HepG2 (cell line): Measurements from ENCODE around the gene PRIMA1. TPM values are rescaled to one million over a fixed set of nuclear protein-coding genes. Genes with fewer than 3 reads are reported as not detected.

Experiments
- ATAC-seq: fragments of 200-7000 bp; cut with Tn5 transposase; 3 replicates; pipeline ENCODE4 v1.9.1; 2020; ENCODE audit warnings: mild to moderate bottlenecking, moderate library complexity
- BruUV-seq: library from RNA; stranded (reverse); fragments of 400-500 nt; replicated peaks from 2 replicates; lab custom pipeline; 2021; lab: Mats Ljungman, UMichigan
- CTCF ChIA-PET: fragments of 300-600 bp; formaldehyde crosslinking; extraction: SDS; loops from one replicate; lab custom pipeline; 2021; ENCODE audit warnings: low total read pairs, inconsistent platforms, low intra/inter-chr PET ratio; lab: Yijun Ruan, JAX
- POLR2A ChIA-PET: fragments of 350-600 bp; sonication (Branson Sonifier 250); formaldehyde crosslinking; loops from one replicate; lab custom pipeline; 2020; ENCODE audit warnings: antibody characterized with exemption, inconsistent platforms; lab: Yijun Ruan, JAX
- DNase-seq: peaks from one replicate; pipeline ENCODE4 v3.0.0-alpha.2; 2015; ENCODE audit warnings: low spot score
- FAIRE-seq: peaks from 3 replicates; lab custom pipeline; 2011; peaks lifted over from hg19 to GRCh38; lab: Jason Lieb, UNC
- H2AFZ ChIP-seq: one replicate; pipeline ENCODE4 v1.6.1; 2011; ENCODE audit warnings: low read length, inconsistent platforms
- H3K27ac ChIP-seq: fragments of 300-600 bp; 3 replicates; pipeline ENCODE4 v1.8.0; 2011; ENCODE audit warnings: mixed run types, mild to moderate bottlenecking, mixed read lengths, low read length, inconsistent platforms; ENCODE audit not compliant: insufficient read depth; ENCODE audit errors: extremely low read length
- H3K27me3 ChIP-seq, 2 experiments: fragments of 200-600 bp in 1 of 2; 2 replicates in 1 of 2; 3 replicates in 1 of 2; pipeline versions ENCODE4 v1.6.0 to v1.8.0; 2011; ENCODE audit warnings: low read length in 2 of 2, mild to moderate bottlenecking in 2 of 2, moderate library complexity in 2 of 2, inconsistent platforms in 1 of 2; ENCODE audit not compliant: insufficient read depth in 2 of 2, control insufficient read depth in 1 of 2
- H3K36me3 ChIP-seq, 2 experiments: fragments of 200-600 bp in 1 of 2; replicated peaks in 1 of 2; 2 replicates in 1 of 2; 3 replicates in 1 of 2; pipeline versions ENCODE4 v1.5.1 to v1.8.0; 2011; ENCODE audit warnings: low read length in 2 of 2, inconsistent platforms in 1 of 2; ENCODE audit not compliant: insufficient read depth in 2 of 2, control insufficient read depth in 1 of 2
- H3K4me1 ChIP-seq: 2 replicates; pipeline ENCODE4 v1.5.1; 2012; ENCODE audit warnings: low read length, inconsistent platforms; ENCODE audit not compliant: insufficient read depth
- H3K4me2 ChIP-seq: 2 replicates; pipeline ENCODE4 v1.6.0; 2011; ENCODE audit warnings: low read depth, low read length, inconsistent platforms
- H3K4me3 ChIP-seq, 3 experiments: fragments of 200-600 bp in 1 of 3; sonication (generic), shearing (Covaris generic) in 1 of 3; replicated peaks in 1 of 3; 2 replicates each; pipeline ENCODE4 v1.5.1; 2011 to 2016; ENCODE audit warnings: low read length in 3 of 3, inconsistent platforms in 2 of 3, low read depth in 2 of 3, mild to moderate bottlenecking in 2 of 3, control low read depth in 1 of 3, mixed read lengths in 1 of 3; ENCODE audit not compliant: insufficient read depth in 1 of 3
- H3K79me2 ChIP-seq: one replicate; pipeline ENCODE4 v1.6.1; 2011; ENCODE audit warnings: low read length, inconsistent platforms; ENCODE audit not compliant: insufficient read depth
- H3K9ac ChIP-seq: 2 replicates; pipeline ENCODE4 v1.6.0; 2011; ENCODE audit warnings: mild to moderate bottlenecking, low read depth, low read length, inconsistent platforms; ENCODE audit not compliant: insufficient read depth
- H3K9me3 ChIP-seq: 2 replicates; pipeline ENCODE4 v1.5.1; 2012; ENCODE audit warnings: mild to moderate bottlenecking, low read length
- H4K20me1 ChIP-seq: 2 replicates; pipeline ENCODE4 v1.6.0; 2011; ENCODE audit warnings: inconsistent platforms, mild to moderate bottlenecking, low read length, moderate library complexity; ENCODE audit not compliant: insufficient read depth
- ARNT2 ChIP-seq: sonication (generic); formaldehyde crosslinking; IDR thresholded peaks from 2 replicates; pipeline ENCODE4 v1.8.0; 2022; ENCODE audit warnings: mild to moderate bottlenecking, low read depth, missing genetic modification reagents, moderate library complexity
- ATF7 ChIP-seq, 2 experiments: fragments of 450-650 bp in 1 of 2; sonication (generic) in 1 of 2; formaldehyde crosslinking in 1 of 2; IDR thresholded peaks; 2 replicates each; pipeline versions ENCODE4 v1.4.0 to v1.6.1; 2016 to 2020; ENCODE audit warnings: antibody characterized with exemption in 1 of 2, mild to moderate bottlenecking in 1 of 2, missing genetic modification reagents in 1 of 2
- ATF7-NPFF ChIP-seq: sonication (generic); formaldehyde crosslinking; IDR thresholded peaks from 2 replicates; pipeline ENCODE4 v1.8.1; 2023; ENCODE audit warnings: mild to moderate bottlenecking, low read depth, missing genetic modification reagents, moderate library complexity
- KDM1A ChIP-seq: IDR thresholded peaks from 2 replicates; pipeline ENCODE4 v1.6.1; 2016; ENCODE audit warnings: missing compliant biosample characterization
- MTF2 ChIP-seq: sonication (generic); formaldehyde crosslinking; IDR thresholded peaks from 2 replicates; pipeline ENCODE4 v1.5.0; 2020; ENCODE audit warnings: missing genetic modification reagents, borderline replicate concordance
- NR2F1 ChIP-seq, 2 experiments: fragments of 450-650 bp in 1 of 2; formaldehyde crosslinking in 1 of 2; IDR thresholded peaks; 2 replicates each; pipeline versions ENCODE4 v1.5.0 to v1.6.1; 2016 to 2020; ENCODE audit warnings: mild to moderate bottlenecking in 1 of 2, missing compliant biosample characterization in 1 of 2, missing genetic modification reagents in 1 of 2, moderate library complexity in 1 of 2
- ONECUT2 ChIP-seq: sonication (generic); formaldehyde crosslinking; IDR thresholded peaks from 2 replicates; pipeline ENCODE4 v1.4.0; 2020; ENCODE audit warnings: missing genetic modification reagents
- PATZ1 ChIP-seq: sonication (generic); formaldehyde crosslinking; IDR thresholded peaks from 2 replicates; pipeline ENCODE4 v1.4.0; 2020; ENCODE audit warnings: missing genetic modification reagents
- RARG ChIP-seq: sonication (generic); formaldehyde crosslinking; IDR thresholded peaks from 2 replicates; pipeline ENCODE4 v1.4.0; 2020; ENCODE audit warnings: low read depth, mild to moderate bottlenecking, missing genetic modification reagents
- RXRA ChIP-seq: sonication (generic); formaldehyde crosslinking; IDR thresholded peaks from 2 replicates; pipeline ENCODE4 v1.5.1; 2020; ENCODE audit warnings: missing genetic modification reagents
- STAG1 ChIP-seq: sonication (generic); formaldehyde crosslinking; IDR thresholded peaks from 2 replicates; pipeline ENCODE4 v1.4.0; 2020; ENCODE audit warnings: missing genetic modification reagents
- THAP9 ChIP-seq: sonication (generic); formaldehyde crosslinking; IDR thresholded peaks from 2 replicates; pipeline ENCODE4; 2020; ENCODE audit warnings: missing genetic modification reagents, mild to moderate bottlenecking, borderline replicate concordance
- ZBTB7B ChIP-seq: sonication (generic); formaldehyde crosslinking; IDR thresholded peaks from 2 replicates; pipeline ENCODE4 v1.4.0; 2020; ENCODE audit warnings: missing genetic modification reagents
- ZNF530 ChIP-seq: sonication (generic); formaldehyde crosslinking; IDR thresholded peaks from 2 replicates; pipeline ENCODE4 v1.5.0; 2020; ENCODE audit warnings: low read depth, mild to moderate bottlenecking, missing genetic modification reagents
- ZNF543 ChIP-seq: sonication (generic); formaldehyde crosslinking; IDR thresholded peaks from 2 replicates; pipeline ENCODE4 v1.4.0; 2020; ENCODE audit warnings: mild to moderate bottlenecking, missing genetic modification reagents
- ZNF615 ChIP-seq: sonication (generic); formaldehyde crosslinking; IDR thresholded peaks from 2 replicates; pipeline ENCODE4 v1.5.0; 2020; ENCODE audit warnings: mild to moderate bottlenecking, missing genetic modification reagents, borderline replicate concordance
- ZSCAN9 ChIP-seq: IDR thresholded peaks from 2 replicates; pipeline ENCODE4 v1.6.1; 2016; ENCODE audit warnings: borderline replicate concordance
- WGBS: methylation state at CpG from one replicate; pipeline ENCODE4 v1.1.6; 2017; ENCODE audit warnings: low lambda C conversion rate; 5-methylcytosine and 5-hydroxymethylcytosine counted together
- in situ Hi-C: cut with HindIII; loops from 2 replicates; pipeline ENCODE4 v1.10.0; 2017; ENCODE audit warnings: low pct_unique_long_range_greater_than_20kb; ENCODE audit not compliant: extremely low pct_ligation_motif_present
- intact Hi-C: fragments of 100-400 bp; cut with micrococcal nuclease; formaldehyde crosslinking; loops from one replicate; pipeline ENCODE4 v1.10.0; 2022; ENCODE audit not compliant: unreplicated experiment
- polyA plus RNA-seq, 8 experiments: library from polyadenylated mRNA; depleted of rRNA in 3 of 8; stranded (reverse) in 7 of 8; unstranded in 1 of 8; fragments of >200 nt; fragmentation: Illumina TruSeq in 4 of 8; extraction: Trizol in 4 of 8; gene quantifications; 2 replicates each; pipeline versions ENCODE4 v1.2.1 to v1.2.3, GENCODE V29; 2011 to 2016; ENCODE audit warnings: low read depth in 4 of 8, missing spikeins in 1 of 8, mixed read lengths in 1 of 8; ENCODE audit not compliant: insufficient read depth in 1 of 8
- total RNA-seq, 5 experiments: library from RNA; depleted of rRNA; stranded (reverse); fragments of >200 nt; fragmentation: Illumina TruSeq; extraction: Trizol; gene quantifications; 2 replicates each; pipeline ENCODE4 v1.2.3, GENCODE V29; 2016; ENCODE audit warnings: low read depth in 1 of 5
- TF ChIP-seq, protein P1 (sequence below): sonication (generic); formaldehyde crosslinking; IDR thresholded peaks from 2 replicates; pipeline ENCODE4 v1.8.1; 2023; ENCODE audit warnings: mild to moderate bottlenecking, moderate library complexity, missing genetic modification reagents

The PRIMA1 gene
- total and polyA plus RNA-seq, 2 of the 13 experiments (the other 11 are each of a cell fraction or from before 2014, with no cell fraction given), result 2.4 to 3.2 TPM

DNA sequence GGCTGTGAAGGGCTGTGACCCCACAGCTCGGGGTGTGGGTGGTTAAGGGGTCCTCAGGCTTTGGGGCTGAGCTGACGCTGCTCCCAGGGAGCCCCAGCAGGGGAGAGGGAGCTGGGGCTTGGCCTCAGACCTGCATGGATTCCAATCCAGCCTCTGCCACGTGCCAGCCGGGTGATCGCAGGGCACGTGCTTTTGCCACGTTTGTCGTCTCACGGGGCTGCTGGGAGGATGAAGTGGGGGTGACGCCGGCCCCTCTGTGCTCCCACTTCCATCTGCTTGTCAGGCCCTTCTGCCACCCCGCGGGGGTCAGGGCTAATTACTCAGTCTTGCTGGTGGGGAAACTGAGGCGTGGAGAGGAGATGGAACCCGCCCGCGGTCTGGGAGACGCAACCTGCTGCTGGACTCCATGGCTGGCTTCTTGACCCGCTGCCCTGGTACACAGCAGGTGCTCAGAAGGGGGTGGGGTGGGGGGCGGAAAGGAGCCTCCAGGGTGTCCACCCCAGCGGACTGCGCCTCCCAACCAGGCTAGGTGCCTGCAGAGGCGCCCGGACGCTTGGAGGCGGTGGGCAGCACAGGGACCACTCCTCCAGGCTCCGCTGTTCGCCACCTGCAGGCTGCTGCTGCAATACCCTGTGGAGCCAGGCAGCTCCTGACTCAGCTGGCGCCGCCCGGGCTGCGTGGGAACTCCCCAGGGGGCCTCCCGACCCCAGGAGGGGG is 36.4 kb upstream of the PRIMA1 start:
- intact Hi-C loops (no loop called here), in situ Hi-C loops (no loop called here)
- ATAC-seq (peak; percentile 96), DNase-seq (peak; percentile 8), FAIRE-seq (no peak)
- Histone ChIP-seq H3K27me3 (peaks cover 1 to 14% of the 10 kb centered on the region in 2 experiments; a peak in 3 of 5 replicates), H3K36me3 (no peaks in the 10 kb centered on the region), H3K9ac (no peak overlapping the region), H3K79me2 (no peaks in the 10 kb centered on the region), H3K27ac (no peak overlapping the region), H3K4me2 (peak overlapping the region; percentile 67), H3K4me3 (peak overlapping the region in 1 of 3 experiments; percentile 51; a peak in 1 of 6 replicates), H2AFZ (no peak overlapping the region), H3K4me1 (peaks cover 11% of the 10 kb centered on the region), H3K9me3 (no peaks in the 10 kb centered on the region), H4K20me1 (no peaks in the 10 kb centered on the region)
- no TSS peak for BruUV-seq
- ChIA-PET POLR2A (no interaction called here), CTCF (interaction anchor here (1.1 kb wide), 1 partner anchor 88 kb away, joined by 3 read pairs; no protein-coding TSS in a partner anchor)
- WGBS, result no CpG with 5 or more reads among the region's 33 CpGs
- TF ChIP-seq ZNF615 (CRISPR knock-in tag) (no peak), KDM1A (CRISPR knock-in tag) (no peak), STAG1 (CRISPR knock-in tag) (peak; percentile 21; the same call in 1 of the 2 replicates), RXRA (no peak), NR2F1 (CRISPR knock-in tag; IDR thresholded peaks at IDR 0.05) (no peak), ONECUT2 (CRISPR knock-in tag) (no peak), ZNF530 (CRISPR knock-in tag) (no peak), ATF7 (IDR thresholded peaks at IDR 0.05) (no peak), ATF7 (CRISPR knock-in tag; IDR thresholded peaks at IDR 0.05) (no peak), ZSCAN9 (CRISPR knock-in tag) (0 out of 2 replicates have a peak, but pooled peaks have one; percentile 37), ATF7-NPFF (CRISPR knock-in tag) (no peak), PATZ1 (CRISPR knock-in tag) (0 out of 2 replicates have a peak, but pooled peaks have one; percentile 51), RARG (no peak), ZNF543 (CRISPR knock-in tag) (no peak), MTF2 (CRISPR knock-in tag) (0 out of 2 replicates have a peak, but pooled peaks have one; percentile 23), THAP9 (CRISPR knock-in tag) (0 out of 2 replicates have a peak, but pooled peaks have one; percentile 21), ZBTB7B (CRISPR knock-in tag) (peak; percentile 39; the same call in 1 of the 2 replicates), ARNT2 (no peak)
- TF ChIP-seq, protein P1, sequence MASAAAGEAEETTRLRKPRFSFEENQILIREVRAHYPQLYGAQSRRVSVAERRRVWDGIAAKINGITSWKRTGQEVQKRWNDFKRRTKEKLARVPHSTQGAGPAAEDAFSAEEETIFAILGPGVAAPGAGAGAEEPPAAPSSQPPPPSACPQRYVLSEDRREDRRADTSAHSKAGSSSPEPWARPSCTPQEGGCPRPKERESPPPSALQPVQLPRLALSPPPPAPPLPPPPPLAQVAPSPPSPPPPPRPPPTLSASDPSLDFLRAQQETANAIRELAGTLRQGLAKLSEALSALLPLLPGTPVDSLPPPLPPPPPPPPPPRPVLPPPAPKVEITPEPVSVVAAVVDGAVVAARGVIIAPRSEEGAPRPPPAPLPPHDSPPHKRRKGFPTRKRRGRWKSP (CRISPR knock-in tag), result no peak
